SK-N-DZ (cell line): ENCODE results near the gene MKI67.

Source experiments
- DNase-seq: peaks from one replicate; pipeline ENCODE4 v3.0.0-alpha.2; 2015; ENCODE audit warnings: low spot score

Gene MKI67

GRCh38 chr10:128083191-128083895 is 42.9 kb downstream of the MKI67 start:
- DNase-seq = no peak

DNA sequence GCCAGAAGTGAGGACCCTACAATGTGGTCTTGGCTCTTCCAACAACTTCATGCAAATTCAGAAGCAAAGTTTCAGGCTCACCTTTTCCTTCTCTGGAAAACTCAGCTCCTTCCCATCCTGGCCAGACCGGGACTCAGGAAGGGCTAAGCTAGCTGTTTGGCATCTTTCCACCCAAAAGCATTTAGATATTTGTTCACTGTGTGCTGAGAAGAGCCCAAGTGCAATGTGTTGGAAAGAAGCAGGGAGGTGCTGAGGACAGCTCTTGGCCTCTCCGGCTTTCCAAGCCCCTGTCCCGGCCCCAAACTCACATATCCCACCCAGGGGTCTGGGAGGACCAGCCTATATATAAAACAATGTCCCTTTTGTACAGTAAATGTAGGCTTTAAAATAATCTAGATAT is 44.5 kb downstream of the MKI67 start:
- no peak for DNase-seq

DNA sequence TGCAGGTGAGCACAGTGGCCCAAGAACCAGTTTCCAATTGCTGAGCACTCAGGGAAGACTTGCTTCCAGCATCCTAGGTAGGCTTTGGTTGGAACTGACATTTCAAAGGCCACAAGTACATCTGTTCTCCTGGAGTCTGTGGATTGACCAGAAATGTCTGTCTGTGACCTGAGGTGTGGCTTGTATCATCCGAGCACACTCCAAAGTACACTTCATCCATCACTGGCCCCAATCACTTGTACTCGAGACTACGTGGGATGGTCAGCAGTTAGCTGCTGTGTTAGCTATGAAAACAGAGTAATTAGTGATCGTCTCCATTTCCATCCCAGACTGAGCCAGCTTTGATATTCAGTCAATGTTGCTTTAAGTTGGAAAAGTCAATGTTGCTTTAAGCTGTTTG is 45.0 kb downstream of the MKI67 start:
- DNase-seq = no peak

DNA sequence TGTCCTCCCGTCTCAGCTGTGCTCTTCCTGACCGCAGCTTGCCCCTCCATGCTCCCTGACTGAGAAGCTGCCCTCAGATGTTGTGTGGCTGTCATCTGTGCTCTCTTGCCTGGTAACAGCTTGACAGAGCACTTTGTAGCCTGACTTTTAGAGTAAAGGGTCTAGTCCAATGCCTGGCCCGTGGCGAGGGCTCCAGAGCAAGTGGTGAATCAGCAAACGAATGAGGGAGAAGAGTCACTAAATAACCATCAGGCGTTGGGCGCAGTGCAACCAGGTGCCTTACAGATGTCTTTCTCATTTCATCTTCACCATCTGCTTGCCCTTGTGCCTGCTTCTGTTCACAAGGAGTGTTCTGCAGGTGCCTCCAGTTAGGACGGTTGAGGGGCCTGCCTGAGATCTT is 45.6 kb downstream of the MKI67 start:
- DNase-seq = no peak

GRCh38 chr10:128080231-128080630 is 46.0 kb downstream of the MKI67 start:
- no peak for DNase-seq

DNA sequence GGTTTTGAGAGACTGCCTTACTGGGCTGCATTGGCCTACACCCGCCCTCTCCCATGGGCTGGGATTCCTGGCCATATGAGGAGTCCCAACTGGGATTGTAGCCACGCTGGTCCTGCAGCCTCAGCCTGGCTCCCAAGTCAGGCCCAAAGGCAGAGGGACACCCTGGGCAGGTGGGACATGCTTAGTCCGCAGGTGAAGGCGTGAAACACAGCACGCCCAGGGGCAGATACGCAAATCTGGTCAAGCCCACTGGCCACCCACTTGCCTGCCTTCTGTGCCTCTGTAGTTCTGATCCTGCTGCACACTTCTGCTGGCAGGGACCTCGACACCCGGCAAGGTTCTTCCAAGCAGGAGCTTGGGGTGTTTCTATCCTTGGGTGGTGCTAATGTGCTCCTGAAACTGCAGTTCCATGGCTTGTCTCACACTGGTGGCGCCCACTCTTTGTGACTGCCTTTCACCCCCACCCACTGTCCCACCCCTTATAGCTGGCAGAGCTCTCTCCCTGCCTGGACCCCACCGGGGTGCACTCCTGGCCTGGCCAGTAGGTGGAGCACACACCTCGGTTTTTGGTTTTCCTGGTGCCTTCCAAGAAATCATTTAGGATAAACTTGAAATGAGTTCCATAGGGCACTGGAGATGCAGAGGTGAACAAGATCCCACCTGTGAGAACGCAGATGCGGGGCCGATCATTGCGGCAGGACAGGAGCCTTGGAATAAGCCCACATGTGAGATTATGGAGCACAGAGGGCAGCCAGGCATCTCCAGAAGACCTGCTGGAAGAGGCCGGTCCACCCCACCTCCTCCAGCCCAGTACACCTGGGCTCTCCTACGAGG is 47.9 kb downstream of the MKI67 start:
- peak; percentile 35 for DNase-seq

DNA sequence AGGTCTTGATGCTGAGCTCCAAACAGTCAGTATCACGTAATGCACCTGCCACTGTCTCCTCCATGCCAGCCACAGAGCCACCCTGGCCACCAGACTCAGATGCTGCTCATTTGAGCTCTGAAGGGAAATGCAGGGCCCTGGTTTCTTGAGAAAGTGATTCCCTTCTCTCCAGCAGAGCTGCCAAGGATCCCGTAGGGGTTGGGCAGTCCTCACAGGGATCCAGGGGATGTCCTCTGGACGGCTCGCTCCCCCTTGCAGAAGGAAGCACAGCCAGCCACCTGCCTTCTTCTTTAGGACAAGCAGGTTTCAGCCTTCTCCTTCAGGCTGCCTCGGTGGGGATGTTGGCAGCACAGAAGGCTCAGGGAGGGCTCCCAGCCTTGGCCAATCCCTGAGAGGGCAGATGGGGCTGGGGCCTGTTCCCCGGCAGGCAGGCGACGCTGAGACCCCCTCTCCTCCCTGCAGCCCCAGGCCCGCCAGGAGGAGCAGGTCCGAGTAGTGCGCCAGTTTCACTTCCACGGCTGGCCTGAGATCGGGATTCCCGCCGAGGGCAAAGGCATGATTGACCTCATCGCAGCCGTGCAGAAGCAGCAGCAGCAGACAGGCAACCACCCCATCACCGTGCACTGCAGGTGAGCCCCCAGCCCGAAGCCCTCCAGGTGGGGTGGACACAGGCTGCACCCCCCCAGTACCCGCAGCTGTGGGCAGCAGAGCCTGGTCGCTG is 48.9 kb downstream of the MKI67 start:
- no peak for DNase-seq

DNA sequence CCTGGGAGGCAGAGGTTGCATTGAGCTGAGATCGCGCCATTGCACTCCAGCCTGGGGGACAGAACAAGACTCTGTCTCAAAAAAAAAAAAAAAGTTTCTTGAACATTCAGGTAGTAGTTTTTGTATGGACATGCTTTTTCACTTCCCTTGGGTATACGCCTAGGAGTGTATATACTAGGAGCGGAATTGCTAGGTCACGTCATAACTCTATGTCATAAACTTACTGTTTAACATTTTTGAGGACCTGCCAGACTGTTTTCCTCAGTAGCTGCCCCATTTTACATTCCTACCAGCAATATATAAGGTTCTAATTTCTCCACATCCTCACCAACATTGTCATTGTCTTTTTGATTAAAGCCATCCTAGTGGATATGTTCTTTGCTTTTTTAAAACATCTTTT is 51.6 kb downstream of the MKI67 start:
- no peak for DNase-seq

GRCh38 chr10:128073890-128074289 is 52.3 kb downstream of the MKI67 start:
- no peak for DNase-seq

DNA sequence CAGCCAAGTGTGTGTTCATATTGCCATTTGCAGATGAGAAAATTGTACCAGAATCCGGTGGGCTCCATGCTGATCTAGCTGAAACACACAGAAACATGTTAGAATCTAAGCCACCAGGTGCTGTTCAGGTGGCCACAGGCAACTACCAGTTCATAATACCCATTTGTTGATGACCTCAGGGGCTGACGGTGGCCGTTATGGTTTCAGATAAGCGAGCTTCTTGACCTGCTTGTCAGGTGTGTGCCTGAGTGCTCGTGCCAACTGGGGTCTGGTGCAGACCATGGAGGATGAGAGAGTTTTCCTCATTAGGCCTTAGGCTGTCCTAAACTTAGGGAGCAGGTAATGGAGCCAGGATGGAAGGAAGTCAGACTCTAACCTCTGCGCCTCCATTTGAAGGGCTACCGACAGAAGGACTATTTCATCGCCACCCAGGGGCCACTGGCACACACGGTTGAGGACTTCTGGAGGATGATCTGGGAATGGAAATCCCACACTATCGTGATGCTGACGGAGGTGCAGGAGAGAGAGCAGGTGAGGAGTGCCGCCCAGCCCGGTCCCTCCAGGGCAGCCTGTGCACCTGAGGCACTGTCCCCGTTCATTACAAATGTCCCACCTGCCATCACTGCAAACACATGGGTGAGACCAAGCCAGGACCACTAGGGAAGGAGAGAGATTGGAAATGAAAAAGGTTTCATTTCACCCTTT is 53.1 kb downstream of the MKI67 start:
- no peak for DNase-seq

- DNase-seq = no peak
Measured at GRCh38 chr10:128072046-128072445, 54.2 kb downstream of the MKI67 start.

DNA sequence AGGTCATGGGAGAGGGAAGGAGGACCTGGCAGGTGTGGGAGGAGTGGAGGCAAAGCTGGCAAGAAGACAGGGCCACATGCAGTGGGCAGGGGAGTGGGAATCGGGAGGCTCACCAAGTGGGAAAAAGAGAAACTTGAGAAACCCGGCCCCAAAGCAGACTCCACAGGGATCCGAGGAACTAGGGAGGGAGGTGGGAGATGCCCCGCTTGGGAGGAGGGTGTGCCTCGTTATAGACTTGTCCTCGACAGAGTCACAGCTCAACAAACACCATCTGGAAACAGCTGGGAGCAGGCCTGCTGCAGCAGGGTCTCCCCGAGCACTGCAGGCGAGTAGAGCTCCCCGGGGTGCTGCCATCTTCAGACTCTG is 54.8 kb downstream of the MKI67 start:
- DNase-seq = no peak

DNA sequence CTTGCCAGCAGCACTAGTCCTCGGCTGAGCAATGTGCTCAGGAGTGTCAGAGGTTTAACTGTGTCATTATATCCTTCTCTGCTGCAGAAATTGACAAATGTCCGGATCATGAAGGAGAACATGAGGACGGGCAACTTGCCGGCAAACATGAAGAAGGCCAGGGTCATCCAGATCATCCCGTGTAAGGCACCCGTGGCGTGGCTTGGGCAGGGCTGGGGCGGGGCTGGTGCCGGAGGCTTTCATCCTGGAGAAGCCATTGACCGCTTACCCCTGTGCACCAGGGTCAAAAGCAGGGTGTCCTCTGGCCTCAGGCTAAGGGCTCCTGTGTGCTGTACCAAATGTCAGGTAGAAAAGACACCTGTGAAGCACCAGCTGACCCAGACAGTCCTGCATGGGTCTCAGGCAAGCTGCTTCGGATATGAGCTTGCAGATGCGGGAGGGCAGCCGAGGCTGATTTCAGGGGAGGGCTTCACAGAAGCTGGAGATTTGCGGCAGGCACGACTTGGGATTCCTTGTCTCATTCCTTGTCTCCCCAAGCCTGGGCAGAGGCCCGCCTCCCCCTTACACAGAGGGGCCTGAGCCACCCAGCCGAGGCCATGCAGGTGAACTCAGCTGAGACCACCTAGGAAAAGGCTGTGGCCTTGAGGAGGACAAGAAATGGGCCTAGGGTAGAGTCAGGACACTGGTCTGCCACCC is 55.4 kb downstream of the MKI67 start:
- DNase-seq = no peak

DNA sequence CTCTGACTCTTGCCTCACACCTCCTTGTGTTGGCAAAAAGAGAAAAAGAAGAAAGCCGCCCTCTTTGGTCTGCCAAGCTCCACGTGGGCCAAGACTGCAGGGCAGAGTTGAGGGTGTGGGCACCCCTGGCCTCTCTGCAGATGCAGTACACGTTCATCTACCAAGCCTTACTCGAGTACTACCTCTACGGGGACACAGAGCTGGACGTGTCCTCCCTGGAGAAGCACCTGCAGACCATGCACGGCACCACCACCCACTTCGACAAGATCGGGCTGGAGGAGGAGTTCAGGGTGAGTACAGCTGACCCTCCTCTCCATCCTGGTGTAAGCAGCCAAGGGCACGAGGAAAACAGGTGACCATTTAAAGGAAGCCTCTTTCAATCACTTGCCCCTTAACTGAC is 56.1 kb downstream of the MKI67 start:
- DNase-seq = no peak

- DNase-seq = peak; percentile 64
Measured at GRCh38 chr10:128069351-128070051, 56.7 kb downstream of the MKI67 start.

GRCh38 chr10:128068398-128069285 is 57.6 kb downstream of the MKI67 start:
- DNase-seq = no peak

DNA sequence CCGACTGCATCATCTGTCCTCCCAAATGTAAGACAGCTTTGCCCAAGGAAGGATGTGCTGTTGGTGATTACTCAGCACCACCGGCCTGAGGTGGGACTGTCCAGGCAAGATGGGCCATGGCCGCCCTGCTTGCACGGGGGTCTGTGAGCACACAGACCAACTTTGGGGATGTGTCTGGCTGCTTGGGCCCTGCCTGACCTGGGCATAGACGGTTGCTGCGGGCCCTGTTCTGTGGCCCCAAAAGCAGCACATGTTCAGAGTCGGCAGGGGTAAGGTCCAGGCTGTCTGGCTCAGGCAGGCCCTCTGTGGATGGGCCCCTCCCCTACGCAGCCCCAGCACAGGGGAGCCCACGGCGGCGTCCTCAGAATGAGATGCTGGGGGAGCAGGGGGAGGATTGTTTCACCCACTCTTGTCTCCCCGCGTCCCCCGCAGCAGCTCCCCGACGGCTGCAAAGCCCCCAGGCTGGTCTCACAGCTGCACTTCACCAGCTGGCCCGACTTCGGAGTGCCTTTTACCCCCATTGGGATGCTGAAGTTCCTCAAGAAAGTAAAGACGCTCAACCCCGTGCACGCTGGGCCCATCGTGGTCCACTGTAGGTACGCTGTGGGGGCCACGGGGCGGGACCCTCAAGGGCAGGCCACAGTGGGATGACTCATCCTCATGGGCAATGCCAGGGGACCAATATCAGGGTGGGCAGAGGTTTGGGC is 58.4 kb downstream of the MKI67 start:
- DNase-seq = no peak

DNA sequence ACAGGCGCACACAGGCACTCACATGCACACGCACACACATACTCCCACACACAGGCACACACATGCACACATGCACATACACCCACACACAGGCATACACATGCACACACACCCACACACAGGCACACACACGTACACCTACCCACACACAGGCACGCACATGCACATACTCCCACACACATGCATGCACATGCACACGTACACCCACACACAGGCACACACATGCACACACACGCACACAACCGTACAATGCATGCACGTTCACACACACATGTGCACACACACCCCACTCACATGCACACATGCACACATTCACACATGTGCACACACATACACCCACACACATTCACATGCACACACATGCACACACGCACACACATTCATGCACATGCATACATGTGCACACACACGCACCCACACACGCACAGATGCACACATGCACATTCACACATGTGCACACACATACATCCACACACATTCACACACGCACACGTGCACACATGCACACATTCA is 59.3 kb downstream of the MKI67 start:
- DNase-seq = no peak
